ENCODE data around the gene SMARCA2. TPM values are rescaled to one million over a fixed set of nuclear protein-coding genes. Genes with fewer than 3 reads are reported as not detected.
A peak's percentile ranks its signal among the peaks of the same experiment; 100 is the strongest.

SMARCA2 gene
- total and polyA plus RNA-seq, 9 donors, result 78.4 to 149 (median 95.6) TPM

- Histone ChIP-seq H3K4me3 (ENCODE audit: low read length) (no peak overlapping the region), H3K27me3 (ENCODE audit: control insufficient read depth, insufficient read depth, low read length) (no peaks in the 10 kb centered on the region), H3K36me3 (ENCODE audit: control insufficient read depth, insufficient read depth, low read length) (peaks cover 18% of the 10 kb centered on the region), H3K27ac (ENCODE audit: low read length) (no peak overlapping the region), H3K9me3 (replicated peaks; ENCODE audit: control insufficient read depth, low read depth, low read length) (no peaks in the 10 kb centered on the region), H3K4me1 (ENCODE audit: control insufficient read depth, insufficient read depth, low read length) (peaks cover 8% of the 10 kb centered on the region)
- WGBS (ENCODE audit: insufficient coverage), result no CpG with 5 or more reads among the region's 9 CpGs
- DNase-seq, result no peak
Measured at GRCh38 chr9:2178034-2178734, 163.0 kb downstream of the SMARCA2 start.

DNA sequence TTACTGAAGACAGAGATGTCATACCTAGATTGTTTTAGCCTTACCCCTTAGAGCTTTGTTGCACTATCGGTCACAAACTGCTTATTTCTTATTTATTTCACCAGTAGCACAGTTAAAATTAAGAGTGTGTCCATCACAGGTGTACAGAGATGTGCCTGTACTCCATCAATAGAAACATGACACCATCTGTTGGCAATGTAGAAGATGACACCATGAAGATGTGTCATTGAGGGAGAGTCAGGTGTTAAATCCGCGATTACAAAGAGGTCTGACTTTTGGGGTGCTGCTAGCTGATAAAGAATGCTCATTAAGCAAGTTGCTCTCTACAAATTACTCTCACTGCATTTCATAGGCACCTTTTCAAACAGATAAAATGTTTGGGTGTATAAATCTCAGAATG lies 164.4 kb downstream of the SMARCA2 start:
- H3K9me3 ChIP-seq (replicated peaks; ENCODE audit: control insufficient read depth, low read depth, low read length), result no peaks in the 10 kb centered on the region
- no CpG with 5 or more reads among the region's 3 CpGs for WGBS (ENCODE audit: insufficient coverage)
- H3K27ac ChIP-seq (ENCODE audit: low read length), result no peak overlapping the region
- no peaks in the 10 kb centered on the region for H3K4me1 ChIP-seq (ENCODE audit: control insufficient read depth, insufficient read depth, low read length)
- peaks cover 19% of the 10 kb centered on the region for H3K36me3 ChIP-seq (ENCODE audit: control insufficient read depth, insufficient read depth, low read length)
- no peak overlapping the region for H3K4me3 ChIP-seq (ENCODE audit: low read length)
- no peaks in the 10 kb centered on the region for H3K27me3 ChIP-seq (ENCODE audit: control insufficient read depth, insufficient read depth, low read length)
- DNase-seq, result no peak

DNA sequence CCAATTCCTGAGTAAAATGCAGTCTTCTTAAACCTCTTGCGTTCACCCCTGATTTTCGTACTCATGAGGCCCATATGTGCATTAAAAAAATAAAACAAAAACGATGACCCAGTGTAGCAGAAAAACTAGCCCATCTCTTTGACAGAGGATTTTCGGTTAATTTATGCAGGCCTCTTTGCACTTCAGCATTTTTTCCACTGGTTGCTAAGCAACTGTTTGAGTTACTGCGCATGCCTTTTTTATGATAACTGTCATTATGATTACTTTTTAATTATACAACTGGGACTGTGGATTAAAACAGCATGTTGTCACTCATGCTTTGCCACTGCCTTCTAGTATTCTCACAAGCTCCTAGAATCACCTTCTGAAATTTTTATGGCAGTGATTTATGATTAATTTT lies 165.0 kb downstream of the SMARCA2 start:
- no peak overlapping the region for H3K27ac ChIP-seq (ENCODE audit: low read length)
- H3K9me3 ChIP-seq (replicated peaks; ENCODE audit: control insufficient read depth, low read depth, low read length), result no peaks in the 10 kb centered on the region
- peaks cover 21% of the 10 kb centered on the region for H3K36me3 ChIP-seq (ENCODE audit: control insufficient read depth, insufficient read depth, low read length)
- H3K27me3 ChIP-seq (ENCODE audit: control insufficient read depth, insufficient read depth, low read length), result no peaks in the 10 kb centered on the region
- 48% methylated on average over 2 of the region's 5 CpGs for WGBS (ENCODE audit: insufficient coverage)
- no peak overlapping the region for H3K4me3 ChIP-seq (ENCODE audit: low read length)
- H3K4me1 ChIP-seq (ENCODE audit: control insufficient read depth, insufficient read depth, low read length), result no peaks in the 10 kb centered on the region
- no peak for DNase-seq

GRCh38 chr9:2180704-2181103 lies 165.6 kb downstream of the SMARCA2 start:
- H3K36me3 ChIP-seq (ENCODE audit: control insufficient read depth, insufficient read depth, low read length), result peaks cover 26% of the 10 kb centered on the region
- no peak overlapping the region for H3K27ac ChIP-seq (ENCODE audit: low read length)
- H3K4me1 ChIP-seq (ENCODE audit: control insufficient read depth, insufficient read depth, low read length), result no peaks in the 10 kb centered on the region
- WGBS (ENCODE audit: insufficient coverage), result no CpG with 5 or more reads among the region's 2 CpGs
- H3K27me3 ChIP-seq (ENCODE audit: control insufficient read depth, insufficient read depth, low read length), result no peaks in the 10 kb centered on the region
- DNase-seq, result no peak
- no peaks in the 10 kb centered on the region for H3K9me3 ChIP-seq (replicated peaks; ENCODE audit: control insufficient read depth, low read depth, low read length)
- H3K4me3 ChIP-seq (ENCODE audit: low read length), result no peak overlapping the region

DNA sequence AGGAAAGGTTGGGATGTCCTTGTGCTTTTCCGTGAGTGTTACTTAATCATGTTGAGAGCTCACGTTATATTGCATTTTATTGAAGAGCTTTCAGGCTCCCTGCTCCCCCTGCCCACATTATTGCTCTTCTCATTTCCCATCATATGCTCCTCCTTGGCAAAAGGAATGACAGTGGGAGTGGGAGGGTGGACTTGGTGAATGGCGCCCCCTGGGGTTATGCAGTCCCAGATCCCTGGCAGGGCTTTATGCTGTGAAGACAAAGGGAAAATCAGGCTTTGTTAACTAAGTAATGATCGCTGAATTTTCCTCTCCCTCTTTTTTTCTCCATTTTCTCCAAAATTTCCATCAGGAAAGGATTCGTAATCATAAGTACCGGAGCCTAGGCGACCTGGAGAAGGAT lies 166.6 kb downstream of the SMARCA2 start:
- no peaks in the 10 kb centered on the region for H3K4me1 ChIP-seq (ENCODE audit: control insufficient read depth, insufficient read depth, low read length)
- no CpG with 5 or more reads among the region's 7 CpGs for WGBS (ENCODE audit: insufficient coverage)
- peaks cover 32% of the 10 kb centered on the region for H3K36me3 ChIP-seq (ENCODE audit: control insufficient read depth, insufficient read depth, low read length)
- DNase-seq, result no peak
- no peaks in the 10 kb centered on the region for H3K27me3 ChIP-seq (ENCODE audit: control insufficient read depth, insufficient read depth, low read length)
- H3K9me3 ChIP-seq (replicated peaks; ENCODE audit: control insufficient read depth, low read depth, low read length), result no peaks in the 10 kb centered on the region
- no peak overlapping the region for H3K4me3 ChIP-seq (ENCODE audit: low read length)
- H3K27ac ChIP-seq (ENCODE audit: low read length), result no peak overlapping the region

DNA sequence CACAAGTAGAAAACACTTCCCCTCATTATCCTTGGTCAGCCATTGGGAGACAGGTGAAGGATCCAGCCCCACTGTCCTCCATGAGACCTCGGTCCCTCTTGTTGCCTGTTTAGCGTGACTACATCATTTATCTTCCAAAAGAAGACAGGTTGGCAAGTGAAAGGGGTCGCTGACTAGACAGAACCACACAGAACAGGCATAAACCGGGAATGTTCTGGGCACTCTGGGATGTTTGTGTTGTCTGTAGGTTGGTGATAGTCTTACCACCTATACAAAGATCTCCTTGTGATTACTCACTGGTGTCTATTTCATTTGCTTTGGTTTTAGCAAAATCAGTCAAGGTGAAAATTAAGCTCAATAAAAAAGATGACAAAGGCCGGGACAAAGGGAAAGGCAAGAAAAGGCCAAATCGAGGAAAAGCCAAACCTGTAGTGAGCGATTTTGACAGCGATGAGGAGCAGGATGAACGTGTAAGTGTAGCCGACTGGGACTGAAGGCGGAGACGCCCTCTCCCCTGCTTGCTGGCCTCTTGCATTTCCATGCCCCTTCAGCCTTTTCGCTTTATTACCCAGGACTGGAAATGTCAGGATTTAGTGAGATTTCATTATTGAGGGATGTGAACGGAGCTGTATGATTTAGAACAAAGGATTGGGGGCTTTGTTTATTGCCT lies 175.9 kb downstream of the SMARCA2 start:
- Histone ChIP-seq H3K27me3 (ENCODE audit: control insufficient read depth, insufficient read depth, low read length) (no peaks in the 10 kb centered on the region), H3K36me3 (ENCODE audit: control insufficient read depth, insufficient read depth, low read length) (peaks cover 44% of the 10 kb centered on the region)
- 85% methylated on average over 10 of the region's 14 CpGs for WGBS (ENCODE audit: insufficient coverage)

DNA sequence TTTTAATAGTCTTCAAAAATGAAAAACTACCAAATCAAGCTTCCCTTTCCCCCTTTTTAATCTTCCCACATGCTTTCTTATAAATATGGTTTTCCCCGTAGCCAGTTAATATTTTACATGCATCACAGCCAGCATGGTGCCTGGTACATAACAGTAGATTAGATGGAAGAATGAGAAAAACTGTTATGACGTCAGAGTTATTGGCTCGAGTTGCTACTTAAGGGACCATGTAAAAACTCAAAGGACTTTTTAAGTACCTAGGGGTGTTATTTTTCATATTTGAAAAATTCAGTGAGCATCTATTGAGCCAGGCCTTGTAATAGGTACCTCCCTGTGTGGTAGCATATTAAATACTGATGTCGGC lies 176.4 kb downstream of the SMARCA2 start:
- Histone ChIP-seq H3K9me3 (replicated peaks; ENCODE audit: control insufficient read depth, low read depth, low read length) (no peaks in the 10 kb centered on the region), H3K27ac (ENCODE audit: low read length) (no peak overlapping the region), H3K36me3 (ENCODE audit: control insufficient read depth, insufficient read depth, low read length) (peaks cover 42% of the 10 kb centered on the region), H3K4me3 (ENCODE audit: low read length) (no peak overlapping the region), H3K4me1 (ENCODE audit: control insufficient read depth, insufficient read depth, low read length) (no peaks in the 10 kb centered on the region), H3K27me3 (ENCODE audit: control insufficient read depth, insufficient read depth, low read length) (no peaks in the 10 kb centered on the region)
- 71% methylated on average over 1 of the region's 4 CpGs for WGBS (ENCODE audit: insufficient coverage)
- no peak for DNase-seq

More for the DNA sequence above, 175.9 kb downstream of the SMARCA2 start:
- no peak for DNase-seq
- H3K27ac ChIP-seq (ENCODE audit: low read length), result no peak overlapping the region
- no peak overlapping the region for H3K4me3 ChIP-seq (ENCODE audit: low read length)
- no peaks in the 10 kb centered on the region for H3K9me3 ChIP-seq (replicated peaks; ENCODE audit: control insufficient read depth, low read depth, low read length)
- H3K4me1 ChIP-seq (ENCODE audit: control insufficient read depth, insufficient read depth, low read length), result no peaks in the 10 kb centered on the region

- H3K36me3 ChIP-seq (ENCODE audit: control insufficient read depth, insufficient read depth, low read length), result peaks cover 33% of the 10 kb centered on the region
- no peaks in the 10 kb centered on the region for H3K4me1 ChIP-seq (ENCODE audit: control insufficient read depth, insufficient read depth, low read length)
- H3K27me3 ChIP-seq (ENCODE audit: control insufficient read depth, insufficient read depth, low read length), result no peaks in the 10 kb centered on the region
- WGBS (ENCODE audit: insufficient coverage), result no CpG with 5 or more reads among the region's 5 CpGs
- H3K4me3 ChIP-seq (ENCODE audit: low read length), result no peak overlapping the region
- peak; percentile 46 for DNase-seq
- H3K27ac ChIP-seq (ENCODE audit: low read length), result no peak overlapping the region
- H3K9me3 ChIP-seq (replicated peaks; ENCODE audit: control insufficient read depth, low read depth, low read length), result no peaks in the 10 kb centered on the region
Measured at GRCh38 chr9:2192356-2192979, 177.3 kb downstream of the SMARCA2 start.

DNA sequence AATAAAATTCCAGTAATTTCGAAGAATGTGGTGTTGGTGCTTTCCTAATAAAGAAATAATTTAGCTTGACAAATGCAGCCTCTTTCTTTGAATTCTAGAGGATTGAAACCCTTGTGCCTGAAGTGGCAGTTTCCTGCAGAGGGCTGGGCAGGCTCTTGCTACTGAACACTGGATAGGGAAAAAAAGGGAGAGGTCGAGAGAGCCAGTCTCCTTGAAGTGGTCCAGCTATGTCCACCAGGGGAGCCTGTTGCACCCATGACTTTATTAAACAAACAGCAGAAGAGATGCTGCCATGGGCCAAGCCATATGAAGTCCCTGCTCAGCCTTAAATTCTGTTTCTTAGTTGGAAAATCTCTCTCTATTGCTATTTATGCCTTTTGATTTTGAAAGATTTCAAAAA lies 178.4 kb downstream of the SMARCA2 start:
- H3K4me1 ChIP-seq (ENCODE audit: control insufficient read depth, insufficient read depth, low read length), result no peaks in the 10 kb centered on the region
- no peaks in the 10 kb centered on the region for H3K9me3 ChIP-seq (replicated peaks; ENCODE audit: control insufficient read depth, low read depth, low read length)
- H3K36me3 ChIP-seq (ENCODE audit: control insufficient read depth, insufficient read depth, low read length), result peaks cover 30% of the 10 kb centered on the region
- H3K4me3 ChIP-seq (ENCODE audit: low read length), result no peak overlapping the region
- H3K27ac ChIP-seq (ENCODE audit: low read length), result no peak overlapping the region
- no peak for DNase-seq
- no peaks in the 10 kb centered on the region for H3K27me3 ChIP-seq (ENCODE audit: control insufficient read depth, insufficient read depth, low read length)
- 40% methylated on average over 1 of the region's 2 CpGs for WGBS (ENCODE audit: insufficient coverage)

DNA sequence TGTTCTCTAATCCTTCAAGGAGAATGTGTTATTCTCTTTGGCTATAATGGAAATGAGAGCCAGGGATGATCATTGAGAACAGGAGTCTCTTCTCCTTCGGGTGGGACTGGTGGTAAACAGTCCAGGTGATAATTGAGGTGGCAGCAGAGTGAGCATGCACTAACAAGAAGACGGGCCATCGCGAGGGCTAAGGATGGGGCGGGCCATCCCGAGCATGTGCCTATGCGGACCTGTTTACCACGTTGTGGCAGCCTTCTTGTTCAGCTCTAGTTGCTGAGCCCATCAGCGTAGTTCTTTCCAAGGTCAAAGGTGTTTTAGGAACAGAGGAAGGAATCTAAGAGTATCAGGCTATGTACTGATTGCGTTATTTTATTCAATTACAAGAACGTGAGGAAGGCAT lies 180.1 kb downstream of the SMARCA2 start:
- H3K27me3 ChIP-seq (ENCODE audit: control insufficient read depth, insufficient read depth, low read length), result no peaks in the 10 kb centered on the region
- no peak overlapping the region for H3K27ac ChIP-seq (ENCODE audit: low read length)
- no peaks in the 10 kb centered on the region for H3K4me1 ChIP-seq (ENCODE audit: control insufficient read depth, insufficient read depth, low read length)
- H3K36me3 ChIP-seq (ENCODE audit: control insufficient read depth, insufficient read depth, low read length), result peaks cover 17% of the 10 kb centered on the region
- DNase-seq, result no peak
- WGBS (ENCODE audit: insufficient coverage), result 92% methylated on average over 11 of the region's 11 CpGs
- H3K9me3 ChIP-seq (replicated peaks; ENCODE audit: control insufficient read depth, low read depth, low read length), result peaks cover 4% of the 10 kb centered on the region
- no peak overlapping the region for H3K4me3 ChIP-seq (ENCODE audit: low read length)
